Activated effector memory CD4-positive, alpha-beta T cell treated with Interleukin-2 at 50 U/mL for 16 hours (primary cell): ENCODE measurements around the gene ORM2.

Experiments used
- DNase-seq: peaks from one replicate; pipeline ENCODE4 v3.0.0-alpha.2; 2020

Gene ORM2

DNA sequence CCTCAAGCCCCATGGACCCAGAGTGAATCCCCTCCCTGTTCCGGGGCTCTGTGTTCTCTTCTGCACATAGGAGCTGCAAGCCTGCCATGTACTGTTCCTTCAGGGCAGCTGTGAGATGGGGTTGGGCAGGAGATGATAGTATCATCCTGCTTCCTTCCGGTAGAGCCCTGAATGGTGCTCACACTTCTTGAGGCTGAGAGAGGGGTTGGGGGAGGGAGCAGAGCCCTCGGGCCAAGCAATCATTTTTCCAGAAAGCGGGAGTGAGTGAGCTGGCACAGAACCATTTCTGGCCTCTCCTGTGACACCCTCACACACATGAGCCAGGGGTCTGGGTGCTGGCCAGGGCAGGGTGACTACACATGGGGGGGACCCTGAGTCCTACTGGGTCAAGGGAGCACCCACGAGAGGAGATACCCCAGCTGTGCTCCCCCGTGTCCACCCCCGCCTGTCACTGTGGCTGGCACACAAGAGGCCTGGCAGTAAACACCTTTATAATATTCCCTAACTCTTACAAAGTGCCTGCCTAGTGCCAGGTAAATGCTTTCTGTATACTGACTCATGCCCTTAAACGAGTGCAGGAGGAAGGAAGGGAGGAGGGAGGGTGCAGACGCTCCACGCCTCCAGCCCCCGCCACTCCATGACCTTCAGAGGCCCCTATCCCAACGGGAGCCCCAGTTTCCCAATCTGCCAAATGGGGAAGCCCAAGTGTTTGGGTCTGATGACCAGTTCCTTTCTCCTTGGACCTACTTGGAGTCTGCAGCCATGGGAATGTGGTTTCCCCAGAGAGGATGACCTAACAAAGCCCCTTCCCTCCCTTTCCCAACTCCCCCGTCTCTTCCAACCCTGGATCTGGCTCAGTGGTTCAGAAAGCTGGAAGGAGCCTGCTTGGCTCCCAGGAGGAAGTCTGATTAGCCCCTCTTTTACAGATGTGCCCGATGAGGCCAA is 42.6 kb downstream of the ORM2 start:
- DNase-seq = peak; percentile 39

DNA sequence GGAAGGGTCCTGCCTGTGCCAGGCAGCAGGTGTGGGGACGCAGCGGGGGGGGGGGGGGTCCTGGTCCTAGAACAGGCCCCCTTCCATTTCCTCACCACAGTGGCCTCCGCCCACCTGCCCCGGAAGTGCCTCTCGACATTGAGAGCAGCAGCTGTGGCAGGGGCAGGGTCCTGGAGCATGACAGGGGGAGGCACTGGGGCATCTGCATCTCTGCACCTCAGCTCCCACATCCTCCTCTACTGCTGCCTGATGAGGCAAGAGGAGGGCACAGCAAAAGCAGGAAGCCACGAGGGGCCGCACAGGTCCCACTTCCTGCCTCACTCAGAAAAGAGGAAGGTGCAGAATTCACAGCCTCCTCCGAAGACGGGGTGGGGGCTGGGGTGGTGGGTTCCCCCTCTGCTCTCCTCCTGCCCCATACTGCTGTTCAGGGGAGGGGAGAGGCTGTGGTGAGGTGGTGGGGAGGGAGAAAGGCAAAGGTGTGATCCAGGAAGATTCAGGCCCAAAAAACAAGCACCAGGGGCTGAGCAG is 43.3 kb downstream of the ORM2 start:
- peak; percentile 84 for DNase-seq

DNA sequence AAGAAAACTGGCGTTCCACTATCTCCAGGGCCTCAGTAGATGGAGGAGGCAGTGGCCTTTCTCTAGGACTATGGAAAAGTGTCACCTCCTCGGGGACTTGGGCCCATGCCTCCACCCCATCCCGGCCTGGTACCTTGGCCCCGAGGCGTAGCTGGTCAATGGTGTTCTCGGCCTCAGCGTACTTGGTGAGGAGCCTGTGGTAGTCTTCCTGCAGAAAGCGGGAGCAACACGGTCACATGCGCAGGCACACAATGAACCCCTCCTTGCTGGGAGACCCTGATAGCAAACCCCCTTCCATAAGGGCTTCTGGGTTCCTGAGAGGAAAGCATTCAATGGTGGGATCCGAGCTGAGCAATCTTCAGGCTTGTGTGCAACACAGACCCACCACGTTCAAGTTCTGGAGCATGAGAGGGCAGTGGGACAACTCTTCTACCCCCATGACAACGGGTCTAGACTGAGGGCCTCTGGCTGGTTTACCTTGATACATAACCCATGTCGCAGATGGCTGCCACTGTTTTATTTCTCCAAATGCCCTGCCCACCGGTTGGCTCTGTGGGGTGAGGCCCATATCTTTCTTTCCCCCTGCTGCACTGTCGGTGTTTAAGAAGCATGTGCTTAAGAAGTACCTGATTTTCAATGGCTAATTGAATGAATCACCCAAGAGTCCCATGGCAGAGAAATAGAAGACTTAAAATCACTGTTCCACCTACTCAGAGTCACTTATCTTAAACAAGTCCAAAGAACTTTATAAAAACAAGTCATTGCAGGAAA is 44.5 kb downstream of the ORM2 start:
- no peak for DNase-seq

DNA sequence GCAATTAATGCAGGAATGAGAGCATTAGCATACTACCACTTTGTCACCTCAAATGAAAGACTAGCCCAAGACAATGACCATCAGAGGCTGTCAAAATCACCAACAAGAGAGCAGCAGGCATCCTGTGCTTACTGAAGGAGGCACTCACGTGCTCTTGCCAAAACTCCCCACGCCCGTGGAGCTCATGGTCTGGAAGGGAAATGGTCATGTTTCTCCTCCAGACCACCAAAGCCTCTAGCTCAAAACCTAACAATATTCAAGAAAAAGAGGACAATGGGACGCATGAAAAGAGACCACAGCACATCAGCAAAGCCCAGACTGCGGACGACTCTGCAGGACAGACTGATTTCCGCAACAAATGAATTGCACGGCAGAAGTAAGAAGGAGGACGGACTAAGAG is 45.3 kb downstream of the ORM2 start:
- no peak for DNase-seq

DNA sequence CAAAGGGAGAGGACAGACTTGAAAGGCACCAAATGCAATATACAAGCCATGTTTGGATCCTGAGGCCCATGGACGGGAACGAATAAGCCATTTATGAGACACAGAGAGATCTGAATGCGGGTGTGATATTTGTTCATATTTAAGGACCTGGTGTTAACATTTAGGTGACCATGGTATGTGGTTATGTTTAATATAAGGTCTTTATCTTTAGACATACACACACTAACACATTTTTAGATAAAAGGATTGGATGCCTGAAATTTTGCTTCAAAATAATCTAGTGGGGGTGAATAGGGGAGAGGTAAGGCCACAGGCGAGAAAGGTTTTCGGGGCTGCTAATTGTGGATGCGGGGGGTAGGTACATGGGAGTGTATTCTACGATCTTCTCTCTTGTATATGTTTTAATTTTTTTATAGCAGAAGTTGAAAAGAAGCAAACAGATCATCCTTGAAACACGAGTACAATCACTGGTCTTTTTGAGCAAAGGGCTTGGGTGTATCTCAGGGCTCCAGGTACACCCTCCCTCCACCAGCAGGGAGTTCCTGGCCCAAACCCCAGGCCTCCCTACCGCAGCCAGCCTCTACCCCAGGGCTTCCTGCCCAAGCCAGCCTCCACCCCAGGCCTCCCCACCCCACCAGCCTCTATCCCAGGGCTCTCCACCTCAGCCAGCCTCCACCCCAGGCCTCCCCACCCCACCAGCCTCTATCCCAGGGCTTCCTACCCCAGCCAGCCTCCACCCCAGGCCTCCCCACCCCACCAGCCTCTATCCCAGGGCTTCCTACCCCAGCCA is 45.9 kb downstream of the ORM2 start:
- DNase-seq = no peak

DNA sequence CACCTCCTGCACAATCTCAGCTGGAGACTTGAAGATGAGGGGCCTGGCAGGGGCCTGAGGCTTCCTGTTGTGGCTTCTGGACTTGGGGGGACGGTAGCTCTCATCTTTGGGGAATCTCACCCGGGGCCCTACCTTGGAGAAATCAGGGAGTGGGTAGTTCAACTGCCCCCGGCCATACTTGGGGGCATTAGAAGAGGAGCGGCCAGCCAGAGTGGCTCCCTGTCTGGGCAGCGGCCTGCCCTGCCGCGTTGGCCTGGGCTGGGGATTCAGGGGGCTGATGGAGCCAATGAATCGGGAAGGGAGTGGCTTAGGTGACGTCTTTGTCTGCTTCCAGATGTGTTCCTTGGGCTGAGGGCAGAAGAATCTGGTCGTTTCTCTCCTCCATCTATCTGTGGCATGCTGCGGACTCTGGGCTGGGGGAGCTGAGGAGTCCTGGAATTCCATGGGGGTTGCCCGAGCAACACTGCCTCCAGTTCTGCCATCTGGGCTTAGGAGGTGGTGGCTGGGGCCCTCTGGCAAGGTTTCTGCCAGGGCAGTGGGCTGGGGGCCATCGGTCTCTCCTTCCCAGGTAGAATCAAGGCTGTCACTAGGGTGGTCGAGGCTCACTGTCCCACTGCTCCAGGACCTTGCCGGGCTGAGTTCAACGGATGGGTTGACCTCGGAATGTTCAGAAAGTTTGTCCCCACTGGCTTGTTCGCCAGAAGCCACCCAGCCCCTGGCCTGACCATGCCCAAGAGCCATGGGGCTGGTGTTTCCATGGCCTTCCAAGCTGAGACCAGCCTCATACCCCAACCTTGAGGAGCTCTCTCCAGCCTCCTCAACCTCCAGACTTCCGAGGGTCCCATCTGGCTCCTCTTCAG is 47.1 kb downstream of the ORM2 start:
- no peak for DNase-seq

DNA sequence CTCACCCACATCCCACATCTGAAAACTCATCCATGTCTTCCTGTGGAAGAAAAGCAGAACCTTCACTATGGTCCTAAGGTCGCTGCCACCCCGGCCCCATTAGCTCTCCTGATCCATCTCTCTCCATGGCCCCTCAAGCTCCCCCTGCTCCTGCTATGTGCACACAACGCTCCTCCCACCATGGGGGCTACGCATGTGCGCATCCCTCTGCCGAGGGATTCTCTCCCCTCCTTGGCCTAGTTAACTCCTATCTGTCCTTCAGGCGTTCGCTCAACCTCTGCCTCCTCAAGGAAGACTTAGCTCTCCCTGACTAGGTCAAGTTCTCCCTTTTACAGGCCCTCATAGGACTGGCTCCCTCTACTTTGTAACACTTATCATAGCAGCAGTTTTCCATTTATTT is 48.3 kb downstream of the ORM2 start:
- no peak for DNase-seq

DNA sequence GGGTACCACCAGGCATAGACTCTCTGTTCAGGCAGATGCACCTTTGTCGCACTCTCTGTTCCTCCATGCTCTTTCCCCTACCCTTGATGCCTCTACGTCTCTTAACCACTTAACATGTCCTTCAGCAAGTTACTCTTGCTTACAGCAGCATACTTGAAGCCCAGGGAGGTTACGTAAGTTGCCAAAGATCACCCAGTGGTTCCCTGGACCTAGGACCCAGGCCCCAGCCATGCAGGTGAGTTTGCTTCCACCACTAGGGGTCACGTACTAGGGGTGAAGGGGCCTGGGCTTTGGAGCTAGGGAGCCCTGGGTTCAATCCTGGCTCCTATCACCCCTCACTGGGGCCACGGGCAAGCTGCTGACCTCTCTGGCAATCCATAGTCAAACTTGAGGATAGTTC is 49.2 kb downstream of the ORM2 start:
- no peak for DNase-seq
